H1 (cell line): ENCODE measurements around the gene TCF4. TPM values are rescaled to one million over a fixed set of nuclear protein-coding genes. Genes with fewer than 3 reads are reported as not detected.

Experiments used
- CTCF ChIA-PET: fragments of 300-600 bp; sonication (Branson Sonifier 250); formaldehyde crosslinking; loops from one replicate; lab custom pipeline; 2021; ENCODE audit not compliant: partially characterized antibody; lab: Charles Lee
- POLR2A ChIA-PET: fragments of 300-600 bp; sonication (Branson Sonifier 250); formaldehyde crosslinking; loops from one replicate; lab custom pipeline; 2021; ENCODE audit warnings: inconsistent platforms; ENCODE audit not compliant: partially characterized antibody; lab: Charles Lee
- DNase-seq, 2 experiments: peaks; one replicate each; pipeline versions ENCODE4 v3.0.0 to v3.0.0-alpha.2; 2010 to 2022; ENCODE audit warnings: low spot score in 2 of 2, low read depth in 1 of 2, mixed read lengths in 1 of 2
- FAIRE-seq: peaks from 2 replicates; lab custom pipeline; 2011; peaks lifted over from hg19 to GRCh38; lab: Jason Lieb, UNC
- H2AFZ ChIP-seq: 2 replicates; pipeline ENCODE4 v1.8.1; 2012; ENCODE audit warnings: low read length, inconsistent platforms
- H2AK5ac ChIP-seq: 2 replicates; pipeline ENCODE4 v1.6.1; 2013; ENCODE audit warnings: low read depth, low read length
- H2BK120ac ChIP-seq: replicated peaks from 2 replicates; pipeline ENCODE3; 2013; ENCODE audit warnings: low read depth, low read length, inconsistent platforms
- H2BK12ac ChIP-seq: 2 replicates; pipeline ENCODE4 v1.6.1; 2013; ENCODE audit warnings: low read depth, low read length
- H2BK15ac ChIP-seq: 2 replicates; pipeline ENCODE4 v1.6.1; 2013; ENCODE audit warnings: low read length
- H2BK20ac ChIP-seq: 2 replicates; pipeline ENCODE4 v1.6.1; 2013; ENCODE audit warnings: low read length
- H2BK5ac ChIP-seq: 2 replicates; pipeline ENCODE4 v1.6.1; 2013; ENCODE audit warnings: low read depth, low read length
- H3K14ac ChIP-seq: 2 replicates; pipeline ENCODE4 v1.6.1; 2013; ENCODE audit warnings: inconsistent platforms; ENCODE audit not compliant: insufficient read length
- H3K18ac ChIP-seq: 2 replicates; pipeline ENCODE4 v1.6.1; 2013; ENCODE audit warnings: low read length; ENCODE audit errors: extremely low read depth
- H3K23ac ChIP-seq: 2 replicates; pipeline ENCODE4 v1.6.1; 2013; ENCODE audit warnings: inconsistent platforms; ENCODE audit not compliant: insufficient read length
- H3K23me2 ChIP-seq: 2 replicates; pipeline ENCODE4 v1.6.1; 2013; ENCODE audit warnings: low read depth, low read length
- H3K27ac ChIP-seq: 2 replicates; pipeline ENCODE4 v1.6.1; 2011; ENCODE audit warnings: low read depth, low read length, inconsistent platforms
- H3K27me3 ChIP-seq, 4 experiments: replicated peaks in 1 of 4; 1 replicate in 1 of 4; 2 replicates in 3 of 4; pipeline versions ENCODE4 v1.6.1 to v1.8.1; 2011 to 2013; ENCODE audit warnings: low read length in 3 of 4, mild to moderate bottlenecking in 3 of 4, inconsistent platforms in 2 of 4, mixed read lengths in 2 of 4, moderate library complexity in 1 of 4; ENCODE audit not compliant: control insufficient read depth in 3 of 4, insufficient read depth in 3 of 4; ENCODE audit errors: extremely low read depth in 1 of 4
- H3K36me3 ChIP-seq, 4 experiments: 2 replicates each; pipeline versions ENCODE4 v1.6.1 to v1.8.1; 2011 to 2013; ENCODE audit warnings: mild to moderate bottlenecking in 4 of 4, low read length in 3 of 4, moderate library complexity in 2 of 4, control low read depth in 1 of 4, inconsistent platforms in 1 of 4; ENCODE audit not compliant: insufficient read depth in 4 of 4, control insufficient read depth in 2 of 4
- H3K4ac ChIP-seq: replicated peaks from 2 replicates; pipeline ENCODE3; 2013; ENCODE audit warnings: low read length, low read depth, mixed read lengths, inconsistent platforms; ENCODE audit not compliant: insufficient read length
- H3K4me1 ChIP-seq, 4 experiments: replicated peaks in 1 of 4; 1 replicate in 1 of 4; 2 replicates in 3 of 4; pipeline versions ENCODE4 v1.6.1 to v1.8.1; 2011 to 2013; ENCODE audit warnings: low read length in 3 of 4, inconsistent platforms in 2 of 4, mixed read lengths in 1 of 4; ENCODE audit not compliant: insufficient read depth in 4 of 4, control insufficient read depth in 3 of 4
- H3K4me2 ChIP-seq, 2 experiments: 2 replicates each; pipeline versions ENCODE4 v1.6.1 to v1.8.1; 2011 to 2013; ENCODE audit warnings: low read depth in 2 of 2, low read length in 2 of 2, control low read depth in 1 of 2, inconsistent platforms in 1 of 2, mild to moderate bottlenecking in 1 of 2; ENCODE audit not compliant: insufficient read depth in 1 of 2
- H3K4me3 ChIP-seq, 4 experiments: fragments of 200-600, 300-600 bp in 1 of 4; sonication (generic), shearing (Covaris generic), sonication (Bioruptor Twin) in 1 of 4; 2 replicates each; pipeline versions ENCODE4 v1.5.1 to v1.8.1; 2011 to 2016; ENCODE audit warnings: low read length in 4 of 4, low read depth in 3 of 4, control low read depth in 2 of 4, inconsistent platforms in 2 of 4, mild to moderate bottlenecking in 2 of 4, mixed read lengths in 1 of 4, moderate library complexity in 1 of 4; ENCODE audit not compliant: insufficient read depth in 2 of 4; ENCODE audit errors: extremely low read depth in 1 of 4
- H3K56ac ChIP-seq: replicated peaks from 2 replicates; pipeline ENCODE3; 2013; ENCODE audit warnings: low read depth, mild to moderate bottlenecking, mixed read lengths, low read length, inconsistent platforms; ENCODE audit not compliant: insufficient read length
- H3K79me1 ChIP-seq: 2 replicates; pipeline ENCODE4 v1.6.1; 2013; ENCODE audit warnings: low read depth, low read length, control low read depth
- H3K79me2 ChIP-seq, 2 experiments: 2 replicates each; pipeline versions ENCODE4 v1.6.1 to v1.8.1; 2012 to 2013; ENCODE audit warnings: low read length in 2 of 2, mild to moderate bottlenecking in 2 of 2, inconsistent platforms in 1 of 2; ENCODE audit not compliant: insufficient read depth in 2 of 2, control insufficient read depth in 1 of 2
- H3K9ac ChIP-seq, 4 experiments: replicated peaks in 1 of 4; 1 replicate in 1 of 4; 2 replicates in 3 of 4; pipeline versions ENCODE4 v1.6.1 to v1.8.1; 2011 to 2013; ENCODE audit warnings: low read depth in 3 of 4, low read length in 3 of 4, control low read depth in 2 of 4, mild to moderate bottlenecking in 2 of 4, moderate library complexity in 2 of 4, inconsistent platforms in 1 of 4; ENCODE audit errors: extremely low read depth in 1 of 4
- H3K9me3 ChIP-seq, 2 experiments: 2 replicates each; pipeline versions ENCODE4 v1.6.1 to v1.8.1; 2012 to 2013; ENCODE audit warnings: mild to moderate bottlenecking in 2 of 2, moderate library complexity in 2 of 2, control low read depth in 1 of 2, inconsistent platforms in 1 of 2, low read depth in 1 of 2, low read length in 1 of 2, mixed read lengths in 1 of 2; ENCODE audit not compliant: insufficient read depth in 2 of 2
- H4K20me1 ChIP-seq, 2 experiments: replicated peaks in 1 of 2; 2 replicates each; pipeline versions ENCODE3 to v1.8.1; 2011 to 2013; ENCODE audit warnings: inconsistent platforms in 2 of 2, low read length in 2 of 2, mild to moderate bottlenecking in 1 of 2; ENCODE audit not compliant: insufficient read depth in 2 of 2, control insufficient read depth in 1 of 2
- H4K5ac ChIP-seq: 2 replicates; pipeline ENCODE4 v1.6.1; 2013; ENCODE audit warnings: low read length, low read depth, mixed read lengths, inconsistent platforms; ENCODE audit not compliant: insufficient read length
- H4K8ac ChIP-seq: 2 replicates; pipeline ENCODE4 v1.8.0; 2013; ENCODE audit warnings: mild to moderate bottlenecking, moderate library complexity, low read length, inconsistent platforms; ENCODE audit not compliant: insufficient read depth; ENCODE audit errors: extremely low read depth
- H4K91ac ChIP-seq: replicated peaks from 2 replicates; pipeline ENCODE3; 2013; ENCODE audit warnings: low read length, mixed read lengths, inconsistent platforms; ENCODE audit not compliant: insufficient read length
- CREB1 ChIP-seq: IDR thresholded peaks from 2 replicates; pipeline ENCODE4 v1.6.1; 2012; ENCODE audit warnings: inconsistent platforms
- EGR1 ChIP-seq: IDR thresholded peaks from 2 replicates; pipeline ENCODE4 v1.6.1; 2011; ENCODE audit warnings: low read depth, low read length, borderline replicate concordance
- KDM4A ChIP-seq: IDR thresholded peaks from one replicate; pipeline ENCODE4 v1.7.1; 2012; ENCODE audit warnings: low read depth, mild to moderate bottlenecking, moderate library complexity, low read length, inconsistent platforms; ENCODE audit not compliant: severe bottlenecking
- KDM5A ChIP-seq: fragments of 200-600 bp; IDR thresholded peaks from 2 replicates; pipeline ENCODE4 v1.7.1; 2012; ENCODE audit warnings: mild to moderate bottlenecking, low read length, inconsistent platforms, mixed read lengths
- POLR2A ChIP-seq, 2 experiments: IDR thresholded peaks; 1 replicate in 1 of 2; 2 replicates in 1 of 2; pipeline ENCODE4 v1.6.1; 2011; ENCODE audit warnings: low read depth in 2 of 2, low read length in 2 of 2, mild to moderate bottlenecking in 2 of 2; ENCODE audit errors: control extremely low read depth in 1 of 2
- RBBP5 ChIP-seq: IDR thresholded peaks from 2 replicates; pipeline ENCODE4 v1.7.1; 2012; ENCODE audit warnings: low read depth, mild to moderate bottlenecking, inconsistent platforms, low read length, moderate library complexity, borderline replicate concordance
- SRF ChIP-seq: IDR thresholded peaks from 2 replicates; pipeline ENCODE4 v1.6.1; 2011; ENCODE audit warnings: mild to moderate bottlenecking, low read depth, low read length, moderate library complexity
- TAF7 ChIP-seq: optimal IDR thresholded peaks from 2 replicates; pipeline ENCODE3; 2011; ENCODE audit warnings: low read depth, mild to moderate bottlenecking, inconsistent platforms, low read length, moderate library complexity, borderline replicate concordance
- whole genome bisulfite sequencing, 2 experiments: shearing (Covaris generic) in 1 of 2; methylation state at CpG; one replicate each; pipeline versions ENCODE4 v1.1.6 to v1.1.7; 2013 to 2015; ENCODE audit warnings: low lambda C conversion rate in 2 of 2, mixed read lengths in 2 of 2, inconsistent platforms in 1 of 2, low coverage in 1 of 2, missing lambda C conversion rate in 1 of 2; ENCODE audit not compliant: insufficient replicate concordance in 2 of 2, insufficient coverage in 1 of 2, insufficient read length in 1 of 2; ENCODE audit errors: extremely low coverage in 1 of 2, missing lambda C conversion rate in 1 of 2; 5-methylcytosine and 5-hydroxymethylcytosine counted together
- polyA plus RNA-seq, 7 experiments: library from polyadenylated mRNA; depleted of rRNA in 3 of 7; stranded (reverse) in 5 of 7; unstranded in 2 of 7; fragments of >200 nt in 5 of 7; fragments of 200-250 nt in 2 of 7; gene quantifications; 1 replicate in 5 of 7; 2 replicates in 1 of 7; 4 replicates in 1 of 7; pipeline versions ENCODE4 v1.2.1 to v1.2.3, GENCODE V29; 2011 to 2013; ENCODE audit warnings: missing spikeins in 2 of 7, mixed read lengths in 2 of 7
- total RNA-seq: library from RNA; stranded (reverse); fragmentation: NEBNext Ultra II Directional; extraction: Animal tissue kit (Norgen Biotek cat#: 25700); gene quantifications from 2 replicates; pipeline ENCODE4 v1.2.1, GENCODE V29; 2021
- TF ChIP-seq, protein P1 (sequence below): IDR thresholded peaks from 2 replicates; pipeline ENCODE4 v1.6.1; 2012; ENCODE audit warnings: low read length, inconsistent platforms

The TCF4 gene
- total and polyA plus RNA-seq, 2 of the 8 experiments (the other 6 are each of a cell fraction or from before 2014, with no cell fraction given): 59.3 to 118 TPM

DNA sequence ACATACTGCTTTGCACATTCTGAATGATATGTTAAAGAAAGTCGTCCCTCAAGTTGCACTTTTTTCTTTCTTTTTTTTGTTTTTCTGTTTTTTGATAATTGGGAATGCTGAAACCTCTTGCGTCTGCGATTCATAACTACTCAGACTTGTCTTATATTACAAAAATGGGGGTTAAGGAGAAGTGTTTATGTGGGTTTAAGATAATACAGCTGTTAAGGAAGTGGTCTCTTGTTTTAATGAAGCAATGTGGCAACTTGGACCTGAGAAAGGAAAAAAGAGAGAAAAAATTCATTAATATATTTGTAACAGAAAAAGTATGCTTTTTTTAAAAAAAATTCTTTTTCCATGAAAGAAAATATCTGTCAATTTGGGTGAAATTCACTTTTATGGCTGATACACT is 360.2 kb downstream of the TCF4 start:
- ChIA-PET POLR2A (interaction anchor here (0.7 kb wide), 1 partner anchor 321 kb away, joined by 4 read pairs; no protein-coding TSS in a partner anchor), CTCF (interaction anchor here (1.2 to 1.5 kb wide), 2 partner anchors 11 to 37 kb away, joined by 3 to 5 read pairs; no protein-coding TSS in a partner anchor)
- Histone ChIP-seq H2BK15ac (no peak overlapping the region), H3K4me2 (no peak overlapping the region), H4K91ac (no peak overlapping the region), H3K4ac (no peak overlapping the region), H3K36me3 (peaks cover 2 to 56% (median 23%) of the 10 kb centered on the region in 4 experiments; a peak in 7 of 8 replicates), H3K27ac (no peak overlapping the region), H4K8ac (no peak overlapping the region; the same call in 1 of the 2 replicates), H3K27me3 (no peaks in the 10 kb centered on the region), H2BK20ac (no peak overlapping the region), H4K20me1 (no peaks in the 10 kb centered on the region), H2BK120ac (no peak overlapping the region), H2BK5ac (no peak overlapping the region), H3K9ac (no peak overlapping the region), H3K79me1 (no peaks in the 10 kb centered on the region), H3K23me2 (no peaks in the 10 kb centered on the region), H3K4me3 (no peak overlapping the region), H4K5ac (no peak overlapping the region), H2AK5ac (no peak overlapping the region), H3K9me3 (no peaks in the 10 kb centered on the region), H3K4me1 (peaks cover 0 to 3% (median 1%) of the 10 kb centered on the region in 4 experiments; a peak in 1 of 7 replicates), H2AFZ (no peak overlapping the region), H3K79me2 (no peaks in the 10 kb centered on the region), H3K14ac (no peak overlapping the region), H3K23ac (no peak overlapping the region), H3K18ac (no peak overlapping the region), H2BK12ac (no peak overlapping the region), H3K56ac (no peak overlapping the region)
- FAIRE-seq (no peak), DNase-seq (no peak)
- TF ChIP-seq CREB1: no peak
- no peak for TF ChIP-seq TAF7
- TF ChIP-seq SRF: no peak
- TF ChIP-seq POLR2A (IDR thresholded peaks at IDR 0.05; ENCODE audit: control extremely low read depth in 1 of 2, low read depth in 2 of 2, low read length in 2 of 2): no peak
- TF ChIP-seq KDM5A: no peak
- TF ChIP-seq EGR1: no peak
- no peak for TF ChIP-seq KDM4A
- TF ChIP-seq, protein P1, sequence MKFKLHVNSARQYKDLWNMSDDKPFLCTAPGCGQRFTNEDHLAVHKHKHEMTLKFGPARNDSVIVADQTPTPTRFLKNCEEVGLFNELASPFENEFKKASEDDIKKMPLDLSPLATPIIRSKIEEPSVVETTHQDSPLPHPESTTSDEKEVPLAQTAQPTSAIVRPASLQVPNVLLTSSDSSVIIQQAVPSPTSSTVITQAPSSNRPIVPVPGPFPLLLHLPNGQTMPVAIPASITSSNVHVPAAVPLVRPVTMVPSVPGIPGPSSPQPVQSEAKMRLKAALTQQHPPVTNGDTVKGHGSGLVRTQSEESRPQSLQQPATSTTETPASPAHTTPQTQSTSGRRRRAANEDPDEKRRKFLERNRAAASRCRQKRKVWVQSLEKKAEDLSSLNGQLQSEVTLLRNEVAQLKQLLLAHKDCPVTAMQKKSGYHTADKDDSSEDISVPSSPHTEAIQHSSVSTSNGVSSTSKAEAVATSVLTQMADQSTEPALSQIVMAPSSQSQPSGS: no peak
- TF ChIP-seq RBBP5: no peak
- WGBS, 2 experiments: 95% methylated on average over 3 of the region's 3 CpGs; no CpG with 5 or more reads in 1 of the 2 experiments
